Renal cortex interstitium (tissue), 11 donors: ENCODE results near the gene ITPR1. TPM values are rescaled to one million over a fixed set of nuclear protein-coding genes. Genes with fewer than 3 reads are reported as not detected.

ENCODE experiments used
- DNase-seq, 11 donors: peaks; one replicate each; pipeline ENCODE4 v3.0.0-alpha.2; 2013; ENCODE audit warnings: low read depth in 9 of 11, low spot score in 4 of 11; ENCODE audit errors: extremely low read depth in 1 of 11
- polyA plus RNA-seq, 3 donors: library from polyadenylated mRNA; unstranded; fragments of 120-200 nt; gene quantifications; one replicate each; pipeline ENCODE4 v1.2.1, GENCODE V29; 2013; ENCODE audit not compliant: insufficient read length in 3 of 3

Gene ITPR1
- polyA plus RNA-seq, 3 donors: 51.9 to 63.3 (median 56.4) TPM

DNA sequence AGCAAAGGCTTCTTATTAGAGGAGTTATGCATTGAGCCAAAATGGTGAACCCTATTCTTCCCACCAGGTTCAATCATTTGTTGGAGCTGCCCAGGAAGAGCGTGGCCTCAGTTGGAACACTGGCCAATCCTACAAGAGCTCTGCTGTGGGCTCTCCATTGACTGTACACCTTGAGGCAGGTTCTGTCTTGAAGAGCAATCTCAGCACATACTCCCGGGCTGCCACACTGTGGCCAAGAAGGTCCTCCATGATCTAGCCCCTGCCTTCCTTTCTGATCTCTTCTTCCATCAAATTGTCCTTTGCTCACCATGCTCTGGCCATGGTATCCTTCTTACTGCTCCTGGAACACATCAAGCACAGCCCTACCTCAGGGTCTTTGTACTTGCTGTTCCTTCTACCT, 20.4 kb upstream of the ITPR1 start:
- no peak for DNase-seq

GRCh38 chr3:4474683-4475490, 18.3 kb upstream of the ITPR1 start:
- DNase-seq: no peak

- no peak for DNase-seq
Observed at GRCh38 chr3:4475804-4476203, 17.3 kb upstream of the ITPR1 start.

- DNase-seq: no peak
Observed at GRCh38 chr3:4476496-4476895, 16.7 kb upstream of the ITPR1 start.

- no peak for DNase-seq
Observed at GRCh38 chr3:4478261-4478660, 14.9 kb upstream of the ITPR1 start.

GRCh38 chr3:4491855-4492207, 1.3 kb upstream of the ITPR1 start:
- no peak for DNase-seq

DNA sequence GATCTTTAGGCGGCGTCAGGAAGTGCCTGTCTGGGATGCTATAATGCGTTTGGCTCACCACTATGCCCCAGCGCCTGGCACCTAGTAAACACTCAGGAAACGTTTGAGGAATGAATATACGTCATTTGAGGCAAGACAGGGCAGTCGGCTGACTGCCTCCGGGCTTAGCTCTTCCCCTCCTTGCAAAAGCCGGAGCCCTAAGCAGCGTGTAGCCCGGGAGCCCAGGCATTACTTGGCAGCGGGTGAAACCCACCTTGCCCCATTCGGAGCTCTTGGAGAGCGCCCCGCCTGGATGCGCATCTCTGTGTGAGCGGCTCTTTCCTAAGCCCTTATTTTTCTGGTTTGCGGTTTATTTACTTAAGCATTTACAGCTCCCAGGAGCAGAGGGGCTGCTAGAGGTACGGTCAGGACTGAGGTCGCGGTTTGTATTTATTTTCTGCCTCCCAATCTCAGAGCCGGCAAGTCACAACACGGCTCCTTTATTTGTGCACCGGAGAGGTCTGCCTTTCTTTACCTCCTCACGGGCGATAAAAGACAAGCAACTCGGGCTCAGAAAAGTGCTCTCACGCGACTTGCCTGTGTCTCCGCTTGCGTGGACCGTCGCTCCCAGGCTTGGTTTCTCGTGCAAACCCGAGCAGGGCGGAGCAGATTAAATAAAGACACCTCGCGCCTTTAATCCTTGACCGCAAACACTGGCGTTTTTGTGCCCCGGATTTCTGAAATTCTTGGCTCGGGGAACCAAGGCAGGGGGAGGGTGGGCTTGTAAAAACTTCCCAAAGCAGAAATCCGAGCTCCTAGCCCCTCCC, 737 bp upstream of the ITPR1 start:
- peak in 1 of 11 donors; percentile 31 for DNase-seq

GRCh38 chr3:4493941-4494894, 1.1 kb downstream of the ITPR1 start:
- no peak for DNase-seq

DNA sequence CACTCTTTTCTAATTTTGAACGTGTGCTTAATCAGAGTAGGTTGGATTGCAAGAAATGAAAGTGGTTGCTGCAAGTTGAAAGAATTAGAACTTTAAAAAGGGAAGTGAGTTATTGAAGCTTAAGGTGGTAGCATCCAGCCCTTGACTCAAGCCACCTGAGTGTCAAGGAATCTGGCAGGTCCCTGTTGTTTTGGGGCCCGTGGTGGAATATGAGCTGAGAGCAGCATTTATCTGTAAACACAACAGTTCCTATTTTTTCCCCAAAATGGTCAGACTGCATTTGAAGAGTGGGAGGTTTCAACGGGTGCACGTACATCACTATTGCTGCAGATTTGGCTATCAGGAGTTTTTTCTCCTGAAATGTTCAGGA, 1.7 kb downstream of the ITPR1 start:
- DNase-seq: no peak

DNA sequence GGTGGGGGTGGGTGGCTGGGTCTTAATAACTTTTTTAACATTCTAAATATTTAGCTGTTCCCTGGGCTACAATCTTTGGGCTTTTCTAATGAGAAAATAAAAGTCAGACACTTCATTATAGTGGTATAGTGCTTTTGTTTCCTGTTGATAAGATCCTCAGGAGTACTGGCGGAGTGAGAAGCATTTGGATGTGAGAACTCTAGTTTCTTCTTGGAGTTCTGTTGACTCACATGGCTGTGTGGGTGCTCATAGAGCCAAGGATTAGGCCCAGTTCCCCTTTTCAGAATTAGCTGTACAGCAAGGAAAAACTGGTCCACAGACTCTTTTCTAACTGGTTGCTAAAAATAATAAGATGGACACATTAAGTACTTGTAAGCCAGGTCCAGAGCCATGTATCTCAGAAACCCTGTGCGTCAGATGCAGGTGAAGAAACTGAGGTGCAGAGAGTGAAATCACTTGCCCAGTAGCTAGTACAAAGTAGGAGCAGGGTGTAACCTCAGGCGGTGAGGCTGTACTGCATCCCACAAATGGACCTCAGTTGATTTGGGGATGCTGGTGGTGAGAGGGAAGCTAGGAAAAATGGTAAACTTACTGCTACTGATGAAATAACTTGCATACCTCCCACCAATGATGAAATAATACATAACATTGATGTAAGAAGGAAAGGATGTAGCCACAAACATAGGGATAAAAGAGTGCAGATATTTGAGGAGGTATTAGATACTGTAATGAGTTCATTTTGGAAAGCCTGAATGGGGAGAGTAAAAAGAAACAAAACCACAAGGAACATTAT, 2.3 kb downstream of the ITPR1 start:
- no peak for DNase-seq

GRCh38 chr3:4496087-4496452, 2.9 kb downstream of the ITPR1 start:
- DNase-seq: no peak

DNA sequence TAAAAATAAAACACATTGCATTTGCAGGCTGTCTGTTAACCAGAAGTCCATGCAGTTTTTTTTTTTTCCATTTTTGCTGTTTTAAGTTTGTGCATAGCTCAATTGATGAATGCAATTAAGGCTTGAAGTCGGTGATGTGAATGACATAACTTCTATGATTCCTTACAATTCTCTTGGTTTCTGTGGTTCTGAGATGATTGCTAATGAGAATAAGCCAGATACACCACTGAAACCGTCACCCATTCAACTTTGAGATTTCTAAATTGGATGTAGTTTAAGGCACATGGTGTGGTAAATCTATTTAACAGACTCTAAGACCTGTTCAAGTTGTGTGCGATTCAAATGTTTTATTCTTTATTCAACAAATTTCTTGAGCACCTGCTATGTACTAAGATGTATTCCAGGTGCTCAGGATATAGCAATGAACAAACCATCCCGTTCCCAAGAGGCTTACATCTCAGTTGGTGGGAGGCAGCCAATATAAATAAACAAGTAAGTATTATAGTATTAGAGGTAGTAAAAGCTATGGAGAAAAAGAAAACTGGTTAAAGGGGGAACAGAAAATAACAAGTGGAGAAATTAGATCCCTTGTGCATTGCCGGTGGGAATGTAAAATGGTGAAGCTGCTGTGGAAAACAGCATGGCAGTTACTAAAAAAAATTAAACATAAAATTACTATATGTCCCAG, 4.0 kb downstream of the ITPR1 start:
- DNase-seq: no peak

DNA sequence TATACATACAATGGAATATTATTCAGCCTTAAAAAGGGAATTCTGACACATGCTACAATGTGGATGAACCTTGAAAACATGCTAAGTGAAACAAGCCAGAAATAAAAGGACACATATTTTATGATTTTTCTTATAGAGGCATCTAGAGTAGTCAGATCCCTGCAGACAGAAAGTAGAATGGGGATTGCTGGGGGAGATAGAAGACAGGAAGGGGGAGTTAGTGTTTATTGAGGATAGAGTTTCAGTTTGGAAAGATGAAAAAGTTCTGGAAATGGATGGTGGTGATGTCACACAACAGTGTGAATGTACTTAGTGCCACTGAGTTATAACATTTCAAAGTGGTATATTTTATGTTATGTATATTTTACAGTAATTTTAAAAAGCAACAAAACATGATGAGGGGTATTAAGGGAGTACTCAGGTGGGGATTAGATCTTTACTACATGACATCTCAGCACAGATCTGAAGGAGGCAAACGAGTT, 4.7 kb downstream of the ITPR1 start:
- no peak for DNase-seq

- DNase-seq: no peak
Observed at GRCh38 chr3:4498446-4498845, 5.3 kb downstream of the ITPR1 start.

GRCh38 chr3:4501437-4501836, 8.3 kb downstream of the ITPR1 start:
- no peak for DNase-seq

DNA sequence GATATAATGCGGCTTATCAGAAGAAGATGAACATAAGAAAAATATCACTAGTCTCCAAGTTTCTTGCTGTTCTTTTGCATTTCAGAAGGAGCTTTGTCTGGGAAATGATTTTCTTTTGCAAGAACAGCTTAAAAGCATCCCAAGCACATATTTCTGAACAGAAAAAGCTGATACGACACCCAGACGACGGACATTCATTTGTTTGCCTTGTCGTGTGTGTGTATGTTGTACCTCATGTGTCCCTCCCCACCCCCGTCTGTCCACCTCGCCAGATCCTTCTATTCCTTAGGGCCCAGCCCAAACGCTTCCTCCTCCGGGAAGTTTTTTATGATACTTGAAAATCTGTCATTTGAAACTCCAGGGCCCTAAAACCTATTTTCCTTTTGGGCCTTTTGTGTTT, 8.8 kb downstream of the ITPR1 start:
- DNase-seq: no peak

DNA sequence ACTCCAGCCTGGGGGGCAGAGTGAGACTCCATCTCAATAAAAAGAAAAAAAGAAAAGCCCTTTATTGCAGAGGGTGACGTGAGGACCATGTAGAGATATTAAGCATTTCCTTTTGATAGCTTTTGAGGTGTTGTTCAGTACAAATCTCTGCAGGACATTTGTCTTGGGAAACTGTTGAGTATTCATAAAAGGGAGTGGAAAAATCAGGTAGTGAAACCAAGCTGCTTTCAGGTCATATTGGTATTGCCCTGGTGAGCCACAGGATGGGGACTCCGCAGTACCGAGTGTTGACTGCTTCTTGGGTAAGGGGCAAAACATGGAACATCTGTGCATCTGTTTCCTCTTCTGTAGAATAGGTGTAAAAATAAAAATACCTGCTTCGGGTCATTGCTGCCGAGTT, 9.9 kb downstream of the ITPR1 start:
- no peak for DNase-seq
